ENCODE measurements around the gene MTA1. TPM values are rescaled to one million over a fixed set of nuclear protein-coding genes. Genes with fewer than 3 reads are reported as not detected.

Gene MTA1
- total RNA-seq, 1 experiment from 2014 or later: 166 TPM

- Mint-ChIP-seq H3K36me3 (ENCODE audit: insufficient read depth, unreplicated experiment) (peaks cover 31% of the 10 kb centered on the region), H3K27ac (ENCODE audit: low read depth, unreplicated experiment) (no peak overlapping the region), H3K4me3 (ENCODE audit: unreplicated experiment) (no peak overlapping the region), H3K9me3 (ENCODE audit: unreplicated experiment) (no peaks in the 10 kb centered on the region), H3K4me1 (ENCODE audit: insufficient read depth, unreplicated experiment) (peaks cover 17% of the 10 kb centered on the region), H3K27me3 (ENCODE audit: insufficient read depth, unreplicated experiment) (no peaks in the 10 kb centered on the region)
- no TSS peak for BruUV-seq (replicated peaks)
- no peak for DNase-seq (ENCODE audit: unreplicated experiment)
- intact Hi-C loops (cut with micrococcal nuclease): no loop called here
- TF ChIP-seq CTCF (IDR thresholded peaks at IDR 0.05; ENCODE audit: unreplicated experiment): no peak
- ChIA-PET POLR2A (no interaction called here), CTCF (interaction anchor here (0.6 to 0.7 kb wide), 2 partner anchors 60 to 579 kb away, joined by 3 read pairs; no protein-coding TSS in a partner anchor)
Measured at GRCh38 chr14:105427412-105427811, 7.8 kb downstream of the MTA1 start.

- Mint-ChIP-seq H3K36me3 (ENCODE audit: insufficient read depth, unreplicated experiment) (peaks cover 31% of the 10 kb centered on the region), H3K9me3 (ENCODE audit: unreplicated experiment) (no peaks in the 10 kb centered on the region), H3K4me3 (ENCODE audit: unreplicated experiment) (no peak overlapping the region), H3K27ac (ENCODE audit: low read depth, unreplicated experiment) (no peak overlapping the region), H3K27me3 (ENCODE audit: insufficient read depth, unreplicated experiment) (no peaks in the 10 kb centered on the region), H3K4me1 (ENCODE audit: insufficient read depth, unreplicated experiment) (peaks cover 14% of the 10 kb centered on the region)
- POLR2A ChIA-PET: no interaction called here
- no peak for DNase-seq (ENCODE audit: unreplicated experiment)
- CTCF ChIA-PET: interaction anchor here (0.6 to 0.9 kb wide), 3 partner anchors 44 to 578 kb away, joined by 3 read pairs; no protein-coding TSS in a partner anchor
- BruUV-seq (replicated peaks): no TSS peak
- TF ChIP-seq CTCF (IDR thresholded peaks at IDR 0.05; ENCODE audit: unreplicated experiment): no peak
- intact Hi-C loops (cut with micrococcal nuclease): no loop called here
Measured at GRCh38 chr14:105427936-105428485, 8.4 kb downstream of the MTA1 start.

- no peaks in the 10 kb centered on the region for H3K9me3 Mint-ChIP-seq (ENCODE audit: unreplicated experiment)
- peaks cover 33% of the 10 kb centered on the region for H3K36me3 Mint-ChIP-seq (ENCODE audit: insufficient read depth, unreplicated experiment)
- ChIA-PET POLR2A (interaction anchor here (0.5 to 2.2 kb wide), 8 partner anchors 8 to 638 kb away, joined by 3 to 8 read pairs (median 4); partner anchors contain the start of genes CDCA4 and TEX22), CTCF (interaction anchor here (1.5 to 2.0 kb wide), 2 partner anchors 18 to 60 kb away, joined by 5 to 7 read pairs; no protein-coding TSS in a partner anchor)
- peaks cover 14% of the 10 kb centered on the region for H3K4me1 Mint-ChIP-seq (ENCODE audit: insufficient read depth, unreplicated experiment)
- peak overlapping the region; percentile 54 for H3K27ac Mint-ChIP-seq (ENCODE audit: low read depth, unreplicated experiment)
- DNase-seq (ENCODE audit: unreplicated experiment): no peak
- H3K27me3 Mint-ChIP-seq (ENCODE audit: insufficient read depth, unreplicated experiment): no peaks in the 10 kb centered on the region
- no TSS peak for BruUV-seq (replicated peaks)
- intact Hi-C loops (cut with micrococcal nuclease): loop anchor here (2.0 kb wide), 1 partner anchor 51 kb away; no protein-coding TSS in a partner anchor
- H3K4me3 Mint-ChIP-seq (ENCODE audit: unreplicated experiment): no peak overlapping the region
- no peak for TF ChIP-seq CTCF (IDR thresholded peaks at IDR 0.05; ENCODE audit: unreplicated experiment)
Measured at GRCh38 chr14:105430042-105430441, 10.4 kb downstream of the MTA1 start.

- Mint-ChIP-seq H3K9me3 (ENCODE audit: unreplicated experiment) (no peaks in the 10 kb centered on the region), H3K27ac (ENCODE audit: low read depth, unreplicated experiment) (peak overlapping the region; percentile 59), H3K27me3 (ENCODE audit: insufficient read depth, unreplicated experiment) (no peaks in the 10 kb centered on the region), H3K36me3 (ENCODE audit: insufficient read depth, unreplicated experiment) (peaks cover 33% of the 10 kb centered on the region), H3K4me3 (ENCODE audit: unreplicated experiment) (peak overlapping the region; percentile 21), H3K4me1 (ENCODE audit: insufficient read depth, unreplicated experiment) (peaks cover 14% of the 10 kb centered on the region)
- peak; percentile 92 for DNase-seq (ENCODE audit: unreplicated experiment)
- POLR2A ChIA-PET: interaction anchor here (0.5 to 2.2 kb wide), 10 partner anchors 9 to 638 kb away, joined by 3 to 8 read pairs (median 4); partner anchors contain the start of genes CDCA4 and TEX22
- intact Hi-C loops (cut with micrococcal nuclease): loop anchor here (2.0 kb wide), 1 partner anchor 50 kb away; no protein-coding TSS in a partner anchor
- TF ChIP-seq CTCF (IDR thresholded peaks at IDR 0.05; ENCODE audit: unreplicated experiment): no peak
- BruUV-seq (replicated peaks): no TSS peak
- CTCF ChIA-PET: interaction anchor here (0.7 to 2.0 kb wide), 4 partner anchors 8 to 59 kb away, joined by 3 to 7 read pairs (median 4); no protein-coding TSS in a partner anchor
Measured at GRCh38 chr14:105430565-105430964, 10.9 kb downstream of the MTA1 start.

Measured in MCF 10A (cell line).